Rectal smooth muscle tissue (tissue), 1 donor: ENCODE results near the gene PODN.

Experiments used
- H3K27ac ChIP-seq: one replicate; pipeline ENCODE4 v1.7.0; 2013; ENCODE audit warnings: low read depth, low read length, inconsistent platforms
- H3K27me3 ChIP-seq: one replicate; pipeline ENCODE4 v1.7.0; 2013; ENCODE audit warnings: low read length; ENCODE audit not compliant: control insufficient read depth, insufficient read depth
- H3K36me3 ChIP-seq: one replicate; pipeline ENCODE4 v1.7.0; 2013; ENCODE audit warnings: low read length; ENCODE audit not compliant: control insufficient read depth, insufficient read depth
- H3K4me1 ChIP-seq: one replicate; pipeline ENCODE4 v1.7.0; 2013; ENCODE audit warnings: low read length; ENCODE audit not compliant: control insufficient read depth, insufficient read depth
- H3K4me3 ChIP-seq: one replicate; pipeline ENCODE4 v1.7.0; 2013; ENCODE audit warnings: low read length
- H3K9ac ChIP-seq: one replicate; pipeline ENCODE4 v1.7.0; 2013; ENCODE audit warnings: low read length

Gene PODN

GRCh38 chr1:53079251-53079650, 17.2 kb downstream of the PODN start:
- Histone ChIP-seq H3K27me3 (peaks cover 2% of the 10 kb centered on the region), H3K9ac (no peak overlapping the region), H3K4me1 (peaks cover 2% of the 10 kb centered on the region), H3K27ac (no peak overlapping the region), H3K4me3 (no peak overlapping the region), H3K36me3 (peaks cover 5% of the 10 kb centered on the region)

- H3K27me3 ChIP-seq = peaks cover 2% of the 10 kb centered on the region
- H3K36me3 ChIP-seq = peaks cover 5% of the 10 kb centered on the region
- no peaks in the 10 kb centered on the region for H3K4me1 ChIP-seq
- no peak overlapping the region for H3K4me3 ChIP-seq
- no peak overlapping the region for H3K9ac ChIP-seq
- no peak overlapping the region for H3K27ac ChIP-seq
Measured at GRCh38 chr1:53080041-53080440, 18.0 kb downstream of the PODN start.

GRCh38 chr1:53080769-53081168, 18.8 kb downstream of the PODN start:
- H3K9ac ChIP-seq = no peak overlapping the region
- peaks cover 5% of the 10 kb centered on the region for H3K36me3 ChIP-seq
- no peak overlapping the region for H3K27ac ChIP-seq
- H3K4me1 ChIP-seq = no peaks in the 10 kb centered on the region
- no peak overlapping the region for H3K4me3 ChIP-seq
- peaks cover 2% of the 10 kb centered on the region for H3K27me3 ChIP-seq

GRCh38 chr1:53081384-53082066, 19.5 kb downstream of the PODN start:
- Histone ChIP-seq H3K4me3 (no peak overlapping the region), H3K27me3 (peaks cover 2% of the 10 kb centered on the region), H3K36me3 (peaks cover 7% of the 10 kb centered on the region), H3K9ac (no peak overlapping the region), H3K4me1 (no peaks in the 10 kb centered on the region), H3K27ac (no peak overlapping the region)

GRCh38 chr1:53082826-53083455, 20.9 kb downstream of the PODN start:
- H3K9ac ChIP-seq = no peak overlapping the region
- H3K4me1 ChIP-seq = no peaks in the 10 kb centered on the region
- H3K36me3 ChIP-seq = peaks cover 7% of the 10 kb centered on the region
- H3K27ac ChIP-seq = no peak overlapping the region
- no peak overlapping the region for H3K4me3 ChIP-seq
- peaks cover 2% of the 10 kb centered on the region for H3K27me3 ChIP-seq

GRCh38 chr1:53083636-53084588, 21.9 kb downstream of the PODN start:
- Histone ChIP-seq H3K27me3 (peaks cover 2% of the 10 kb centered on the region), H3K9ac (no peak overlapping the region), H3K4me1 (no peaks in the 10 kb centered on the region), H3K27ac (no peak overlapping the region), H3K4me3 (no peak overlapping the region), H3K36me3 (peaks cover 5% of the 10 kb centered on the region)

- Histone ChIP-seq H3K27ac (no peak overlapping the region), H3K4me1 (no peaks in the 10 kb centered on the region), H3K4me3 (no peak overlapping the region), H3K27me3 (no peaks in the 10 kb centered on the region), H3K9ac (no peak overlapping the region), H3K36me3 (peaks cover 2% of the 10 kb centered on the region)
Measured at GRCh38 chr1:53084589-53084971, 22.6 kb downstream of the PODN start.

GRCh38 chr1:53085405-53085804, 23.4 kb downstream of the PODN start:
- no peak overlapping the region for H3K9ac ChIP-seq
- no peaks in the 10 kb centered on the region for H3K4me1 ChIP-seq
- H3K4me3 ChIP-seq = no peak overlapping the region
- H3K27me3 ChIP-seq = no peaks in the 10 kb centered on the region
- H3K36me3 ChIP-seq = peaks cover 2% of the 10 kb centered on the region
- no peak overlapping the region for H3K27ac ChIP-seq

GRCh38 chr1:53086491-53087070, 24.6 kb downstream of the PODN start:
- Histone ChIP-seq H3K4me1 (no peaks in the 10 kb centered on the region), H3K9ac (no peak overlapping the region), H3K4me3 (no peak overlapping the region), H3K36me3 (peaks cover 2% of the 10 kb centered on the region), H3K27me3 (no peaks in the 10 kb centered on the region), H3K27ac (no peak overlapping the region)

- Histone ChIP-seq H3K36me3 (peaks cover 2% of the 10 kb centered on the region), H3K4me3 (no peak overlapping the region), H3K27ac (no peak overlapping the region), H3K4me1 (no peaks in the 10 kb centered on the region), H3K9ac (no peak overlapping the region), H3K27me3 (no peaks in the 10 kb centered on the region)
Measured at GRCh38 chr1:53087332-53088285, 25.6 kb downstream of the PODN start.

GRCh38 chr1:53088616-53089300, 26.7 kb downstream of the PODN start:
- H3K4me1 ChIP-seq = no peaks in the 10 kb centered on the region
- no peak overlapping the region for H3K27ac ChIP-seq
- no peaks in the 10 kb centered on the region for H3K27me3 ChIP-seq
- H3K36me3 ChIP-seq = peaks cover 2% of the 10 kb centered on the region
- no peak overlapping the region for H3K9ac ChIP-seq
- H3K4me3 ChIP-seq = no peak overlapping the region
